CD4-positive, alpha-beta T cell treated with Interleukin-4 for 1 hour (primary cell): Measurements from ENCODE around the gene SUPT3H.
A peak's percentile ranks its signal among the peaks of the same experiment; 100 is the strongest.
"Not testable (repeated sequence)": the region's sequence is repeated elsewhere in the genome, so short reads cannot be mapped to it uniquely, and the experiment has no call there.

ENCODE experiments used
- DNase-seq, 2 donors: peaks; one replicate each; pipeline ENCODE4 v3.0.0-alpha.2; 2020 to 2022

The SUPT3H gene

GRCh38 chr6:45253453-45253852, 124.3 kb downstream of the SUPT3H start:
- no peak for DNase-seq

- no peak for DNase-seq
Observed at GRCh38 chr6:45231660-45232059, 146.1 kb downstream of the SUPT3H start.

GRCh38 chr6:45229416-45229815, 148.3 kb downstream of the SUPT3H start:
- no peak for DNase-seq

GRCh38 chr6:45226081-45226480, 151.7 kb downstream of the SUPT3H start:
- DNase-seq, result no peak

GRCh38 chr6:45222380-45222779, 155.4 kb downstream of the SUPT3H start:
- DNase-seq, result no peak

GRCh38 chr6:45215759-45216158, 162.0 kb downstream of the SUPT3H start:
- DNase-seq, result no peak

- DNase-seq, result no peak
Observed at GRCh38 chr6:45212976-45213375, 164.8 kb downstream of the SUPT3H start.

- DNase-seq, result no peak
Observed at GRCh38 chr6:45209762-45210161, 168.0 kb downstream of the SUPT3H start.

- DNase-seq, result no peak
Observed at GRCh38 chr6:45206793-45207492, 170.8 kb downstream of the SUPT3H start.

GRCh38 chr6:45201484-45201883, 176.2 kb downstream of the SUPT3H start:
- DNase-seq, result no peak

GRCh38 chr6:45200510-45200909, 177.2 kb downstream of the SUPT3H start:
- DNase-seq, result no peak

GRCh38 chr6:45199554-45199953, 178.2 kb downstream of the SUPT3H start:
- no peak for DNase-seq

- DNase-seq, result no peak
Observed at GRCh38 chr6:45196121-45196520, 181.6 kb downstream of the SUPT3H start.

- no peak for DNase-seq
Observed at GRCh38 chr6:45195137-45195536, 182.6 kb downstream of the SUPT3H start.

GRCh38 chr6:45192556-45192955, 185.2 kb downstream of the SUPT3H start:
- DNase-seq, result no peak

GRCh38 chr6:45191414-45191813, 186.3 kb downstream of the SUPT3H start:
- no peak for DNase-seq

GRCh38 chr6:45187836-45188235, 189.9 kb downstream of the SUPT3H start:
- no peak for DNase-seq

- peak in 1 of 2 donors; percentile 11 for DNase-seq
Observed at GRCh38 chr6:45185403-45186251, 192.1 kb downstream of the SUPT3H start.

- DNase-seq, result no peak
Observed at GRCh38 chr6:45184937-45185336, 192.8 kb downstream of the SUPT3H start.

- DNase-seq, result no peak
Observed at GRCh38 chr6:45184040-45184439, 193.7 kb downstream of the SUPT3H start.

- DNase-seq, result not testable (repeated sequence)
Observed at GRCh38 chr6:45176373-45176772, 201.4 kb downstream of the SUPT3H start.

GRCh38 chr6:45175272-45175671, 202.5 kb downstream of the SUPT3H start:
- no peak for DNase-seq

- DNase-seq, result no peak
Observed at GRCh38 chr6:45174045-45174444, 203.7 kb downstream of the SUPT3H start.

- no peak for DNase-seq
Observed at GRCh38 chr6:45171380-45171779, 206.4 kb downstream of the SUPT3H start.
